Smooth muscle cell (in vitro differentiated cells): Measurements from ENCODE around the gene TLR4. TPM values are rescaled to one million over a fixed set of nuclear protein-coding genes. Genes with fewer than 3 reads are reported as not detected.

Experiments used
- DNase-seq: peaks from one replicate; lab custom pipeline; 2025; ENCODE audit not compliant: unreplicated experiment; lab: John Stamatoyannopoulos, UW
- H2AFZ ChIP-seq: fragments of 200-600 bp; sonication (generic); 2 replicates; pipeline ENCODE4 v1.6.0; 2016; ENCODE audit warnings: antibody characterized with exemption, low read depth, mild to moderate bottlenecking
- H3F3A ChIP-seq: fragments of 200-600 bp; sonication (generic); 2 replicates; pipeline ENCODE4 v1.6.0; 2017; ENCODE audit warnings: antibody characterized with exemption, low read depth
- H3K27ac ChIP-seq: fragments of 200-600 bp; sonication (generic); 2 replicates; pipeline ENCODE4 v1.5.1; 2016; ENCODE audit warnings: low read depth, mild to moderate bottlenecking
- H3K27me3 ChIP-seq: fragments of 200-600 bp; sonication (generic); 2 replicates; pipeline ENCODE4 v1.6.1; 2016; ENCODE audit warnings: low read depth, mild to moderate bottlenecking
- H3K36me3 ChIP-seq: fragments of 200-600 bp; sonication (generic); 2 replicates; pipeline ENCODE4 v1.5.1; 2016; ENCODE audit warnings: low read depth
- H3K4me1 ChIP-seq: fragments of 200-600 bp; sonication (generic); 2 replicates; pipeline ENCODE4 v1.5.1; 2016; ENCODE audit warnings: low read depth
- H3K4me2 ChIP-seq: fragments of 200-600 bp; sonication (generic); 2 replicates; pipeline ENCODE4 v1.6.0; 2016; ENCODE audit warnings: mild to moderate bottlenecking
- H3K4me3 ChIP-seq: fragments of 200-600 bp; sonication (generic); 2 replicates; pipeline ENCODE4 v1.5.1; 2016; ENCODE audit warnings: mild to moderate bottlenecking
- H3K79me2 ChIP-seq: fragments of 200-600 bp; sonication (generic); 2 replicates; pipeline ENCODE4 v1.6.0; 2016; ENCODE audit warnings: low read depth, mild to moderate bottlenecking
- H3K9ac ChIP-seq: fragments of 200-600 bp; sonication (generic); 2 replicates; pipeline ENCODE4 v1.6.0; 2016; ENCODE audit warnings: low read depth
- H3K9me3 ChIP-seq: fragments of 200-600 bp; sonication (generic); replicated peaks from 2 replicates; pipeline ENCODE4 v1.5.1; 2016; ENCODE audit warnings: low read depth
- H4K20me1 ChIP-seq: fragments of 200-600 bp; sonication (generic); 2 replicates; pipeline ENCODE4 v1.6.0; 2016; ENCODE audit warnings: low read depth
- WGBS: methylation state at CpG from one replicate; pipeline ENCODE4 v1.1.7; 2016; ENCODE audit warnings: low lambda C conversion rate; 5-methylcytosine and 5-hydroxymethylcytosine counted together
- polyA plus RNA-seq: library from polyadenylated mRNA; unstranded; fragments of >200 nt; fragmentation: Nextera tagmentation; extraction: Ambion mirVana; gene quantifications from 2 replicates; pipeline ENCODE4 v1.2.1, GENCODE V29; 2016
- total RNA-seq: library from RNA; depleted of rRNA; stranded (reverse); fragments of >200 nt; gene quantifications from 2 replicates; pipeline ENCODE4 v1.2.3, GENCODE V29; 2014
- TF ChIP-seq, protein P1 (sequence below): fragments of 200-600 bp; sonication (generic); IDR thresholded peaks from 2 replicates; pipeline ENCODE4 v1.5.1; 2017; ENCODE audit warnings: borderline replicate concordance, mild to moderate bottlenecking, antibody characterized with exemption; ENCODE audit not compliant: insufficient read depth, poor library complexity, severe bottlenecking

Gene TLR4
- total and polyA plus RNA-seq, 2 experiments from 2014 or later, result 6.9 to 16.0 TPM

- H3F3A ChIP-seq, result no peaks in the 10 kb centered on the region
- no peak overlapping the region for H3K9ac ChIP-seq
- no peaks in the 10 kb centered on the region for H4K20me1 ChIP-seq
- no peak overlapping the region for H3K4me2 ChIP-seq
- TF ChIP-seq, protein P1, sequence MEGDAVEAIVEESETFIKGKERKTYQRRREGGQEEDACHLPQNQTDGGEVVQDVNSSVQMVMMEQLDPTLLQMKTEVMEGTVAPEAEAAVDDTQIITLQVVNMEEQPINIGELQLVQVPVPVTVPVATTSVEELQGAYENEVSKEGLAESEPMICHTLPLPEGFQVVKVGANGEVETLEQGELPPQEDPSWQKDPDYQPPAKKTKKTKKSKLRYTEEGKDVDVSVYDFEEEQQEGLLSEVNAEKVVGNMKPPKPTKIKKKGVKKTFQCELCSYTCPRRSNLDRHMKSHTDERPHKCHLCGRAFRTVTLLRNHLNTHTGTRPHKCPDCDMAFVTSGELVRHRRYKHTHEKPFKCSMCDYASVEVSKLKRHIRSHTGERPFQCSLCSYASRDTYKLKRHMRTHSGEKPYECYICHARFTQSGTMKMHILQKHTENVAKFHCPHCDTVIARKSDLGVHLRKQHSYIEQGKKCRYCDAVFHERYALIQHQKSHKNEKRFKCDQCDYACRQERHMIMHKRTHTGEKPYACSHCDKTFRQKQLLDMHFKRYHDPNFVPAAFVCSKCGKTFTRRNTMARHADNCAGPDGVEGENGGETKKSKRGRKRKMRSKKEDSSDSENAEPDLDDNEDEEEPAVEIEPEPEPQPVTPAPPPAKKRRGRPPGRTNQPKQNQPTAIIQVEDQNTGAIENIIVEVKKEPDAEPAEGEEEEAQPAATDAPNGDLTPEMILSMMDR, result no peak
- H2AFZ ChIP-seq, result no peak overlapping the region
- no peak for DNase-seq
- H3K4me1 ChIP-seq, result no peaks in the 10 kb centered on the region
- no peaks in the 10 kb centered on the region for H3K27me3 ChIP-seq
- H3K36me3 ChIP-seq, result no peaks in the 10 kb centered on the region
- no peaks in the 10 kb centered on the region for H3K9me3 ChIP-seq
- no peak overlapping the region for H3K4me3 ChIP-seq
- WGBS, result 39% methylated on average over 1 of the region's 1 CpG
- no peaks in the 10 kb centered on the region for H3K79me2 ChIP-seq
- H3K27ac ChIP-seq, result no peak overlapping the region
These were observed 25.3 kb upstream of the TLR4 start for GRCh38 chr9:117678871-117679270.

DNA sequence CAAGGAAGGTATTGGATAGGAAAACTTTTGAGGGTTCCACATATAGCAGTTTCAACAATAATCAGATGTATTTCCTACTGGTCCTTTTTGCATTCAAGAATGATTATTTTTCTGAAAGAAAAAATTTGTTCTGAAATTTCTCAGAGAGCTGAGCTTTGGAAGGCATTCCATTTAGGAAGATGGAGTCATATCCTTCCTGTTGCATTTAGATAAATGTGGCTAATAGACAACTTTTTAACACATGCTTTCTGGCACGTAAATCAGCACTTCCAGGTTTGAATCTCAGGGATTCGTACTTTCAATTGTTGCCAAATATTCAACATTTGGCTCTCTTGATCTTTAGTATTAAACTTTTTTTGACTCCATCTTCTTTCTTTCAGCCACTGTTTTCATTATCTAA, 24.8 kb upstream of the TLR4 start:
- no peaks in the 10 kb centered on the region for H3F3A ChIP-seq
- no peaks in the 10 kb centered on the region for H4K20me1 ChIP-seq
- no peak overlapping the region for H3K27ac ChIP-seq
- TF ChIP-seq, protein P1, result no peak
- H2AFZ ChIP-seq, result no peak overlapping the region
- H3K4me2 ChIP-seq, result peak overlapping the region; percentile 39
- WGBS, result 82% methylated on average over 2 of the region's 2 CpGs
- H3K36me3 ChIP-seq, result no peaks in the 10 kb centered on the region
- H3K27me3 ChIP-seq, result no peaks in the 10 kb centered on the region
- H3K79me2 ChIP-seq, result no peaks in the 10 kb centered on the region
- H3K9ac ChIP-seq, result no peak overlapping the region
- H3K4me1 ChIP-seq, result no peaks in the 10 kb centered on the region
- H3K9me3 ChIP-seq, result no peaks in the 10 kb centered on the region
- H3K4me3 ChIP-seq, result no peak overlapping the region
- DNase-seq, result no peak

GRCh38 chr9:117681888-117682287, 22.3 kb upstream of the TLR4 start:
- WGBS, result 90% methylated on average over 2 of the region's 2 CpGs

More at GRCh38 chr9:117681888-117682287, 22.3 kb upstream of the TLR4 start:
- H3K4me1 ChIP-seq, result no peaks in the 10 kb centered on the region
- TF ChIP-seq, protein P1, result no peak
- H4K20me1 ChIP-seq, result no peaks in the 10 kb centered on the region
- H3F3A ChIP-seq, result no peaks in the 10 kb centered on the region
- H2AFZ ChIP-seq, result no peak overlapping the region
- no peaks in the 10 kb centered on the region for H3K27me3 ChIP-seq
- H3K9me3 ChIP-seq, result no peaks in the 10 kb centered on the region
- H3K36me3 ChIP-seq, result no peaks in the 10 kb centered on the region
- H3K9ac ChIP-seq, result no peak overlapping the region
- H3K4me2 ChIP-seq, result no peak overlapping the region
- H3K79me2 ChIP-seq, result no peaks in the 10 kb centered on the region
- H3K27ac ChIP-seq, result no peak overlapping the region
- H3K4me3 ChIP-seq, result no peak overlapping the region
- no peak for DNase-seq
